Stimulated activated CD8-positive, alpha-beta memory T cell treated with anti-CD3 and anti-CD28 coated beads, Interleukin-4, amount 100 ng/mL, for 1 hour (primary cell): Measurements from ENCODE around the gene RHOB.
"Not testable (repeated sequence)": the region's sequence is repeated elsewhere in the genome, so short reads cannot be mapped to it uniquely, and the experiment has no call there.

Experiments
- DNase-seq, 2 donors: peaks; one replicate each; pipeline ENCODE4 v3.0.0-alpha.2; 2020; ENCODE audit warnings: low read depth in 2 of 2, low spot score in 1 of 2

Gene RHOB

GRCh38 chr2:20422402-20423271, 24.2 kb upstream of the RHOB start:
- DNase-seq: no peak

DNA sequence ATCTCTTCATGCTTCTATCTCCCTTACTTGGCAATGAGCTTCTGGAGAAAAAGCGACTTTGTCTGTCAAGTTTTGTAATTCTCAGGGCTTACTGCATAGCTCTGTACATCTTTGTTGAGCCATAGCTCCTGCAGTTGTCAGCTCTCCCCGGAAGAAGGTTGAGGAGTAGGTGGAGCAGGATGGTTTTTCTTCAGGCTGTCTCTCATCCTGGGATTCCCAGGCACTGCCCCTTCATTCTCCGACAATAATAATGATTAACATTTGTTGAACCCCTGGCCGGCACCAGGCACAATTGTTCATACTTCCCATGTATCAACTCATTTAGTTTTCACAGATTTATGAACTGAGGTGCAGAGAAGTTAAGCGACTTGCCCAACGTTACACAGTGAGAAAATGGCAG, 23.5 kb upstream of the RHOB start:
- no peak for DNase-seq

- no peak for DNase-seq
Observed at GRCh38 chr2:20423847-20424246, 23.0 kb upstream of the RHOB start.

GRCh38 chr2:20424300-20425290, 22.3 kb upstream of the RHOB start:
- DNase-seq: no peak

DNA sequence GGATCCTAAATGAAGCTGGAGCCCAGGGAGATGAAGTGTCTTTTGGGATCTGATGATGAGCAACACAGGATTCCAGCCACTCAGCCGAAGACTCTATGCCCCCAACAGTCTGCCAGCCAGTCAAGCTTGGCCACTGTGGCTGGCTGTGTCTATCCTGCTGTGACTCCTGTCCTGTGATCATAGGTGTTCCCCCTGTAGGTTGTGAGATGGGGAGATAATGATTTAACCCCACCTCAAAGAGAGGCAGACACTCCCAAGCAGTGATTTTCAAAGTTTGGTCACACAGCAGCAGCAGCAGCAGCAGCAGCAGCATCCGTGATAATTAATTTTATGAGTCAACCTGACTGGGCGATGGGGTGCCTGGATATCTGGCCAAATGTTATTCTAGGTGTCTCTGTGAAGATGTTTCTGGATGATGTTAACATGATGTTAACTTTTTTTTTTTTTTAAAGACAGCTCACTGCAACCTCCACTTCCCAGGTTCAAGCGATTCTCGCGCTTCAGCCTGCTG, 21.4 kb upstream of the RHOB start:
- no peak for DNase-seq

DNA sequence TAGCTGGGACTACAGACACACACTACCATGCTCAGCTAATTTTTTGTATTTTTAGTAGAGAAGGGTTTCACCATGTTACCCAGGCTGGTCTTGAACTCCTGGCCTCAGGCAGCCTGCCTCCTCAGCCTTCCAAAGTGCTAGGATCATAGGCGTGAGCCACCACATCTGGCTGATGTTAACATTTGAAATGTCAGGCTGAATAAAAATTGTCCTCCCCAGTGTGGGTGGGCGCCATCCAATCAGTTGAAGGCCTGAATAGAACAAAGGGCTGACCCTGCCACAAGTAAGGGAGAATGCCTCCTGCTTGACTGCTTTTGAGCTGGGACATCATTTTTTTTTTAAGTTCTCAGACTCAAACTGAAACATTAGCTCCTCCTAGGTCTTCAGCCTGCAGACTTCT, 21.0 kb upstream of the RHOB start:
- DNase-seq: no peak

DNA sequence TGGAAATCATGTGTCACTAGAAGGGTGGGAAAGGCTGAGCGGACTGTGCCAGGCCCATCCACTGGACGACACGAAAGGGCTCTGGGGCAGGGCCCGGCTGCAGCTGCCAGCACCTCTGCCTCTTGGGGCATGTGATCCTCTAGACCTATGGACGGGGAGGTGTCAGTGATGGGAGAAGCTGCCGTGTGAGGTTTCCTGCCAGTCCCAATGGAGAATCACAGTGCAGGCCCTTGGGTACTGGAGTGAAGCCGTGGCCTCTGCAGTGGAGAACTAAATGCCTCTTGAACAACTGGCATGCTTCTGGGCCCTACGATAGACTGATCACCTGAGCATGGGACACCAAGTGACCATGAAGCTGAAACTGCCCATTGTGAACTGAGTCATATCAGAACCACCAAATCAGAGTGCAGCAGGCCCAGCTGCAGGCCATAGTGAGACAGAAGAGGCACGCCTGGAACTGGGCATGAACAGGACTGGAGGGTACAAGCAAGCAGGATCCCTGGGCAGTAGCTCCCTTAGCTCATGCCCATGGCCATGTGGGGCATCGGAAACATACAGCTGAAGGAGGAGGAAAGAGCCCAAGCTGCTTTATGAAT, 18.8 kb upstream of the RHOB start:
- no peak for DNase-seq

DNA sequence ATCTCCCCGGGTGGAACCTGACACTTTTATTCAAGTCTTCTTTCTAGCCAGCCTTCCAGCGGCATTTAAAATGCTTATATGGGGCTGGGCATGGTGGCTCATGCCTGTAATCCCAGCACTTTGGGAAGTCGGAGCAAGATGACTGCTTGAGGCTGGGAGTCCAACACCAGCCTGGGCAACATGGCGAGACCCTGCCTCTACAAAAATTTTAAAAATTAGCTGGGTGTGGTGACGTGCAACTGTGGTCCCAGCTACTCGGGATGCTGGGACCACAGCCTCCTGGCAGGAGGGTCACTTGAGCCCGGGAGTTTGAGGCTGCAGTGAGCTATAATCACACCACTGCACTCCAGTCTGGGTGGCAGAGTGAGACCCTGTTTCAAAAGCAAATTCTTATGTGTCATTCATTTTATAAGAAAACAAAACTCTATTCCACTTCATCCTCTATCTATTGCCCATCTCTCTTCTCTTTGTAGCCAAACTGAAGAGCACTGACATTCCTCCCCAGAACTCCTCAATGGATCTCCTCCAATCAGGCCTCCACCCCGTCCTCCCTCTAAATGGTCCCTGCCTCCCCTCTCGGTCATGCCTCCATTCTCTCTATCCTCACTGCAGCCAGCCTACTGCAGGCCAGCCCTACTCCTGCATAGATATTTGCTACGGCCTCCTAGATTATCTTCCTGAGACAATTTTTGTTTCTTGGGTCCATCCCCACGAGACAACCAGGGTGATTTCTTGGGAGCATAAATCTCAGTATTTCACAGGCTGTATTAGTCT, 18.0 kb upstream of the RHOB start:
- no peak for DNase-seq

GRCh38 chr2:20429528-20429927, 17.3 kb upstream of the RHOB start:
- no peak for DNase-seq

- no peak for DNase-seq
Observed at GRCh38 chr2:20430035-20430434, 16.8 kb upstream of the RHOB start.

- DNase-seq: no peak
Observed at GRCh38 chr2:20430461-20431300, 16.2 kb upstream of the RHOB start.

GRCh38 chr2:20431301-20431698, 15.6 kb upstream of the RHOB start:
- no peak for DNase-seq

DNA sequence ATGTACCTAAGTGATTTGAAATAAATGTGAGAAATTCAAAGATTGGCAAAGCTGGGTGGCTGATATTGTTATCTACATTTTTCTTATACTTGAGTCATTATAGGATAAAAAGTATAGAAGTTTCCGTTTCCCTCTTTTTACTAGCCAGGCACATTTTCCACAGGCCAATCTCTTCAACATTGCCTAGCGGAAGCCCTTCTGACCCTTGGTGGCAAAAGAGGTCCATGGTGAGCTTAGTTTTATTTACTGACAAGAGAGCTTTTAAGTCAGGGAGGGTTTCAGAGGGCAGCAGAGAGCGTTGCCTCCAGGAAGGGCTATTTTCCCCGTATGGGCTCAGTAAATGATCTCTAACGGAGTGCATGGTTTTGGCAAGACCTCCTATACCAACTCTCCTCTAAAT, 15.1 kb upstream of the RHOB start:
- no peak for DNase-seq

- no peak for DNase-seq
Observed at GRCh38 chr2:20432714-20433113, 14.2 kb upstream of the RHOB start.

DNA sequence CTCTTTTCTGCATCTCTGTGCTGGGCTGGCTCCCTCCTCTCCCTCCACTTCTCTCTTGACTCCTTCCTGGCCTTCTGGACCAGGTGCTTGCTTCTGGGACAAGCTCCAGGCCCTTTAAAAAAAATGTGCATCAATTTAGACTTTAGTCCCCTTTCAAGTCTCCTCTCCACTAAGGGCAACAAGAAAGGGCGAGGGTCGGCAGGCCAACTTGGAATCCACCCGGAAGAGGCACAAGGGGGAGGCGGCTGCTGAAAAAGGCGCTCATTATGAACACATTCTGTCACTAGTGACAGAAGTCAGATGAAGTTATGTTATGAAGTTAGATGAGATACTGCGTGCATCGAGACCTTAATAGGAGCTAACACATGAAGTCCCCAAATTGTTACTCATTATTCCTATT, 13.6 kb upstream of the RHOB start:
- no peak for DNase-seq

DNA sequence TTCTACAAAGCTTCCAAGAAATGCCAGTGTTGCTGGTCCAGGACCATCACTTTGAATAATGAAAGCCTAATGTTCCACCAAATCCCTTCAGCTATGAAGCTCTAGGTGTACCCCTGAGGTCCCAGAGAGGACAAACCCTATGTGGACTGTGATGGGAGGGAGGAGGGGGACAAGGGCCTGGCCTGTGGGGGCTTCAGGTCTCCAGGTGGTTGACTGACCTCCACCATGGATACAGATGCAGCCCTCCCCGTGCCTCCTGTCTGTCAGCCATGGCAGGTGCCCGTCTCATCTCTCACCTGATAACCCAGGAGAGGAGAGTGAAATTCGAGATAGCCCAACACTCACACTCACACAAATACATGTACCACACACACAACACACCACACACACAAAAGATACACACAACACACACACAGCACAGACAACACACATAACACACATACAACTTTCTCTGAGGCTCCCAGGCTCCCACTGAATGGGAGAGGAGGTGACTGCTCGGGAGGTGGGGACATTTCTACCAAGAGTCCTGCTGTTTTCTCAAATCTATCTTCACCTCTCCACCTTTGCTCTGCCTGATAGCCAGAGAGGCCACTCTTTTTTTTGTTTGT, 12.8 kb upstream of the RHOB start:
- DNase-seq: no peak

DNA sequence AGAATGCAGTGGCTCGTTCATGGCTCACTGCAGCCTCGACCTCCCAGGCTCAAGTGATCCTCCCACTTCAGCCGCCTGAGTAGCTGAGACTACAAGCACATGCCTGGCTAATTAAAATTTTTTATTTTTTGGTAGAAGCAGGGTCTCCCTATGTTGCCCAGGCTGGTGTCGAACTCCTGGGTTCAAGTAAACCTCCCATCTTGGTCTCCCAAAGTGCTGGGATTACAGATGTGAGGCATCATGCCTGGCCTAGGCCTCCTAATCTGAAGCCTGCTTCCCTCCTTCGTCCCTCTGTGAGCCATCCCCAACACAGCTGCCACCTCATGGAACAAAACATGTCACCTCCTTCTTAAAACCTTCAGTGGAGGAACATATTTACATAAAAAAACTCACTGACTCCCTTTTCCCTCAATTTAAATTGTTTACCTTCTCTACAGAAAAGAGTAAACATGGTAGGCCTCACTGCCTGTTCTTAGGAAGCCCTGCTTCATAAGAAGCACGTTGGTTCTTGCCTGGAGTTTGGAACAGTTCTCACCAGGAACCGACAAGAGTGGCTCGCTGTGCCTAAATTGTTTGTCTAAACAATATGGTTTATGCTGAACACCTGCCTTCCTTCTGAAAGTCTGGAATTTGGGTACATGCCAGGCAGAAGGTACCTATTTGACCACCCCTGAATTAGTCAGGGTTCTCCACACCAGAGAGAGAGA, 12.1 kb upstream of the RHOB start:
- no peak for DNase-seq

GRCh38 chr2:20435456-20435855, 11.4 kb upstream of the RHOB start:
- not testable (repeated sequence) for DNase-seq
